SK-N-SH (cell line): Measurements from ENCODE around the gene PTPRD. TPM values are rescaled to one million over a fixed set of nuclear protein-coding genes. Genes with fewer than 3 reads are reported as not detected.

ENCODE experiments used
- CTCF ChIA-PET: fragments of 300-600, 350-600 bp; formaldehyde crosslinking; extraction: SDS; loops from one replicate; lab custom pipeline; 2021; lab: Yijun Ruan, JAX
- POLR2A ChIA-PET: fragments of 350-600 bp; sonication (Branson Sonifier 250); formaldehyde crosslinking; extraction: SDS; loops from one replicate; lab custom pipeline; 2020; ENCODE audit warnings: antibody characterized with exemption, inconsistent platforms; lab: Yijun Ruan, JAX
- DNase-seq: peaks from one replicate; pipeline ENCODE4 v3.0.0; 2012
- H2AFZ ChIP-seq: fragments of 200-600 bp; sonication (generic); 2 replicates; pipeline ENCODE4 v1.8.1; 2016; ENCODE audit warnings: antibody characterized with exemption, mild to moderate bottlenecking, low read depth
- H3F3A ChIP-seq: fragments of 200-600 bp; sonication (generic); replicated peaks from 2 replicates; pipeline ENCODE3; 2016; ENCODE audit warnings: antibody characterized with exemption, mild to moderate bottlenecking; ENCODE audit not compliant: insufficient read depth
- H3K27ac ChIP-seq, 2 experiments: fragments of 200-500 bp in 1 of 2; fragments of 200-600 bp in 1 of 2; sonication (Bioruptor generic) in 1 of 2; sonication (generic), shearing (Covaris generic) in 1 of 2; 2 replicates each; pipeline versions ENCODE4 v1.5.1 to v1.6.1; 2014 to 2016; ENCODE audit warnings: low read depth in 2 of 2, inconsistent platforms in 1 of 2, low read length in 1 of 2, mild to moderate bottlenecking in 1 of 2, mixed read lengths in 1 of 2
- H3K27me3 ChIP-seq: fragments of 200-600 bp; sonication (generic), shearing (Covaris generic); 2 replicates; pipeline ENCODE4 v1.6.1; 2016; ENCODE audit warnings: mixed run types; ENCODE audit not compliant: insufficient read depth
- H3K36me3 ChIP-seq, 2 experiments: fragments of 200-500 bp in 1 of 2; fragments of 200-600 bp in 1 of 2; sonication (Bioruptor generic) in 1 of 2; sonication (generic) in 1 of 2; replicated peaks in 1 of 2; 2 replicates each; pipeline versions ENCODE3 to v1.5.1; 2014 to 2016; ENCODE audit warnings: low read length in 1 of 2, mild to moderate bottlenecking in 1 of 2; ENCODE audit not compliant: insufficient read depth in 2 of 2, control insufficient read depth in 1 of 2
- H3K4me1 ChIP-seq, 2 experiments: fragments of 200-500 bp in 1 of 2; fragments of 200-600 bp in 1 of 2; sonication (Bioruptor generic) in 1 of 2; sonication (generic), shearing (Covaris generic) in 1 of 2; 2 replicates each; pipeline versions ENCODE4 v1.5.1 to v1.6.1; 2014 to 2016; ENCODE audit warnings: low read depth in 1 of 2, low read length in 1 of 2, mixed run types in 1 of 2; ENCODE audit not compliant: insufficient read depth in 2 of 2, control insufficient read depth in 1 of 2
- H3K4me2 ChIP-seq: fragments of 200-600 bp; sonication (generic), shearing (Covaris generic); 2 replicates; pipeline ENCODE4 v1.6.1; 2017; ENCODE audit warnings: mixed run types
- H3K4me3 ChIP-seq, 2 experiments: fragments of 200-500 bp in 1 of 2; fragments of 200-600 bp in 1 of 2; sonication (Bioruptor generic) in 1 of 2; sonication (generic), shearing (Covaris generic) in 1 of 2; 2 replicates each; pipeline versions ENCODE4 v1.5.1 to v1.8.1; 2014 to 2016; ENCODE audit warnings: low read depth in 2 of 2, inconsistent platforms in 1 of 2, low read length in 1 of 2, mild to moderate bottlenecking in 1 of 2, mixed read lengths in 1 of 2, moderate library complexity in 1 of 2
- H3K79me2 ChIP-seq: fragments of 200-600 bp; sonication (generic); 2 replicates; pipeline ENCODE4 v1.8.1; 2017; ENCODE audit warnings: mild to moderate bottlenecking; ENCODE audit not compliant: insufficient read depth
- H3K9ac ChIP-seq: fragments of 200-600 bp; sonication (generic); 2 replicates; pipeline ENCODE4 v1.6.1; 2017; ENCODE audit warnings: mixed run types
- H3K9me2 ChIP-seq: fragments of 200-600 bp; sonication (generic); 2 replicates; pipeline ENCODE4 v1.6.1; 2017; ENCODE audit warnings: mixed run types
- H3K9me3 ChIP-seq: fragments of 200-600 bp; sonication (generic); 2 replicates; pipeline ENCODE4 v1.6.1; 2017; ENCODE audit warnings: mixed run types, mild to moderate bottlenecking, moderate library complexity
- H4K20me1 ChIP-seq: fragments of 200-600 bp; sonication (generic); 2 replicates; pipeline ENCODE4 v1.6.1; 2017; ENCODE audit warnings: mild to moderate bottlenecking, mixed run types; ENCODE audit not compliant: insufficient read depth
- CHD2 ChIP-seq: fragments of 150-350 bp; IDR thresholded peaks from 2 replicates; pipeline ENCODE4 v1.6.1; 2018; ENCODE audit warnings: low read length; ENCODE audit not compliant: partially characterized antibody
- FOXJ3 ChIP-seq: sonication (generic); formaldehyde crosslinking; IDR thresholded peaks from 2 replicates; pipeline ENCODE4 v1.5.1; 2020; ENCODE audit warnings: mild to moderate bottlenecking, missing genetic modification reagents
- FOXM1 ChIP-seq: IDR thresholded peaks from 2 replicates; pipeline ENCODE4 v1.4.0; 2012; ENCODE audit warnings: low read depth, mild to moderate bottlenecking
- GABPA ChIP-seq: IDR thresholded peaks from 2 replicates; pipeline ENCODE4 v1.4.0; 2012; ENCODE audit warnings: low read depth, mild to moderate bottlenecking
- GATA2 ChIP-seq: sonication (generic); formaldehyde crosslinking; IDR thresholded peaks from 2 replicates; pipeline ENCODE4 v1.5.0; 2020; ENCODE audit warnings: mild to moderate bottlenecking, missing genetic modification reagents
- IRF3 ChIP-seq: fragments of 150-350 bp; IDR thresholded peaks from 2 replicates; pipeline ENCODE4 v1.6.1; 2016; ENCODE audit warnings: mild to moderate bottlenecking, low read depth, low read length
- NFIC ChIP-seq: IDR thresholded peaks from 2 replicates; pipeline ENCODE4 v1.4.0; 2012; ENCODE audit warnings: borderline replicate concordance
- POLR2AphosphoS5 ChIP-seq: IDR thresholded peaks from 2 replicates; pipeline ENCODE4 v1.6.1; 2012; ENCODE audit warnings: low read depth, low read length
- SIN3A ChIP-seq: IDR thresholded peaks from 2 replicates; pipeline ENCODE4 v1.6.1; 2012; ENCODE audit warnings: low read depth, mild to moderate bottlenecking, low read length, moderate library complexity, borderline replicate concordance
- SMC3 ChIP-seq: IDR thresholded peaks from 2 replicates; pipeline ENCODE4 v1.6.1; 2012; ENCODE audit warnings: low read depth, low read length, improper control_type of control experiment
- TEAD4 ChIP-seq: IDR thresholded peaks from 2 replicates; pipeline ENCODE4 v1.4.0; 2012; ENCODE audit warnings: mild to moderate bottlenecking, borderline replicate concordance; ENCODE audit not compliant: insufficient read depth
- USF1 ChIP-seq: IDR thresholded peaks from 2 replicates; pipeline ENCODE4 v1.4.0; 2012; ENCODE audit warnings: low read depth, borderline replicate concordance
- YY1 ChIP-seq: IDR thresholded peaks from 2 replicates; pipeline ENCODE4 v1.4.0; 2012; ENCODE audit warnings: low read depth, mild to moderate bottlenecking
- WGBS: methylation state at CpG from one replicate; pipeline ENCODE4 v1.1.6; 2017; ENCODE audit warnings: low lambda C conversion rate; 5-methylcytosine and 5-hydroxymethylcytosine counted together
- polyA plus RNA-seq, 3 experiments: library from polyadenylated mRNA; depleted of rRNA; stranded (reverse); fragments of >200 nt; gene quantifications; 2 replicates each; pipeline ENCODE4 v1.2.3, GENCODE V29; 2012

Gene PTPRD
- polyA plus RNA-seq, 1 of the 3 experiments (the other 2 are of a cell fraction) = 0.15 TPM

- H4K20me1 ChIP-seq = no peaks in the 10 kb centered on the region
- H3K27me3 ChIP-seq = no peaks in the 10 kb centered on the region
- H3K27ac ChIP-seq = no peak overlapping the region
- ChIA-PET CTCF (no interaction called here), POLR2A (no interaction called here)
- no peak overlapping the region for H3K9ac ChIP-seq
- WGBS = 45% methylated on average over 3 of the region's 3 CpGs
- no peak overlapping the region for H3K4me3 ChIP-seq
- H3K4me2 ChIP-seq = no peak overlapping the region
- H2AFZ ChIP-seq = no peak overlapping the region
- peaks cover 0 to 2% of the 10 kb centered on the region in 2 experiments; a peak in 1 of 4 replicates for H3K4me1 ChIP-seq
- H3K9me2 ChIP-seq = no peaks in the 10 kb centered on the region
- H3K79me2 ChIP-seq = no peaks in the 10 kb centered on the region
- TF ChIP-seq POLR2AphosphoS5 = no peak
- DNase-seq = no peak
- H3K9me3 ChIP-seq = no peaks in the 10 kb centered on the region
- no peaks in the 10 kb centered on the region for H3F3A ChIP-seq
- H3K36me3 ChIP-seq = no peaks in the 10 kb centered on the region
Observed at GRCh38 chr9:8668231-8668630, 1944.6 kb downstream of the PTPRD start.

- H4K20me1 ChIP-seq = no peaks in the 10 kb centered on the region
- no peaks in the 10 kb centered on the region for H3K36me3 ChIP-seq
- no peaks in the 10 kb centered on the region for H3K27me3 ChIP-seq
- no peak overlapping the region for H3K9ac ChIP-seq
- DNase-seq = no peak
- no peak overlapping the region for H3K4me3 ChIP-seq
- ChIA-PET POLR2A (no interaction called here), CTCF (no interaction called here)
- no peak overlapping the region for H2AFZ ChIP-seq
- no peaks in the 10 kb centered on the region for H3K79me2 ChIP-seq
- peaks cover 0 to 2% of the 10 kb centered on the region in 2 experiments; a peak in 2 of 4 replicates for H3K4me1 ChIP-seq
- TF ChIP-seq GABPA (no peak), SIN3A (no peak), CHD2 (no peak), GATA2 (CRISPR knock-in tag) (no peak), SMC3 (no peak), YY1 (no peak)
- no peak overlapping the region for H3K4me2 ChIP-seq
- H3F3A ChIP-seq = no peaks in the 10 kb centered on the region
- H3K9me3 ChIP-seq = no peaks in the 10 kb centered on the region
- no peak overlapping the region for H3K27ac ChIP-seq
- no peaks in the 10 kb centered on the region for H3K9me2 ChIP-seq
Observed at GRCh38 chr9:8666060-8666459, 1946.7 kb downstream of the PTPRD start.

GRCh38 chr9:8660383-8660782 lies 1952.4 kb downstream of the PTPRD start:
- Histone ChIP-seq H3K4me3 (no peak overlapping the region), H3K27me3 (no peaks in the 10 kb centered on the region), H3K36me3 (no peaks in the 10 kb centered on the region), H3K9me2 (no peaks in the 10 kb centered on the region), H2AFZ (no peak overlapping the region), H3K79me2 (no peaks in the 10 kb centered on the region), H4K20me1 (no peaks in the 10 kb centered on the region), H3K9me3 (no peaks in the 10 kb centered on the region), H3K9ac (no peak overlapping the region), H3K4me2 (no peak overlapping the region), H3K4me1 (peaks cover 0 to 7% of the 10 kb centered on the region in 2 experiments; a peak in 2 of 4 replicates), H3F3A (no peaks in the 10 kb centered on the region), H3K27ac (no peak overlapping the region)
- TF ChIP-seq FOXJ3 (CRISPR knock-in tag) (no peak), NFIC (no peak), FOXM1 (no peak), IRF3 (no peak), TEAD4 (no peak), POLR2AphosphoS5 (no peak), USF1 (no peak)
- CTCF ChIA-PET = interaction anchor here (1.3 kb wide), 1 partner anchor 24 kb away, joined by 3 read pairs; no protein-coding TSS in a partner anchor
- POLR2A ChIA-PET = no interaction called here
- no peak for DNase-seq
